Brain microvascular endothelial cell (primary cell): ENCODE data around the gene GALNT14.

Source experiments
- DNase-seq: peaks from one replicate; pipeline ENCODE4 v3.0.0-alpha.2; 2020
- H3K27ac ChIP-seq: fragments of 250-450 bp; sonication (Bioruptor Pico); 2 replicates; pipeline ENCODE4 v1.5.1; 2020; ENCODE audit warnings: mild to moderate bottlenecking, moderate library complexity
- H3K27me3 ChIP-seq: fragments of 250-450 bp; sonication (Bioruptor Pico); replicated peaks from 2 replicates; pipeline ENCODE4 v1.5.1; 2020; ENCODE audit warnings: mild to moderate bottlenecking
- H3K36me3 ChIP-seq: fragments of 250-450 bp; sonication (Bioruptor Pico); replicated peaks from 2 replicates; pipeline ENCODE4 v1.5.1; 2020; ENCODE audit warnings: mild to moderate bottlenecking
- H3K4me3 ChIP-seq: 2 replicates; pipeline ENCODE4 v1.5.1; 2011; ENCODE audit warnings: low read depth, mild to moderate bottlenecking, control low read depth, low read length, moderate library complexity
- CTCF ChIP-seq: IDR thresholded peaks from 2 replicates; pipeline ENCODE4 v1.5.1; 2011; ENCODE audit warnings: low read depth, mild to moderate bottlenecking, moderate library complexity, low read length, control low read depth, inconsistent platforms; ENCODE audit errors: missing control alignments
- in situ Hi-C: cut with HindIII; loops from 2 replicates; pipeline ENCODE4 v1.10.0; 2017; ENCODE audit warnings: low sequenced_read_pairs, low pct_ligation_motif_present

Gene GALNT14

GRCh38 chr2:30958193-30958917 is 179.9 kb downstream of the GALNT14 start:
- H3K36me3 ChIP-seq: no peaks in the 10 kb centered on the region
- H3K27ac ChIP-seq: no peak overlapping the region
- no peak for TF ChIP-seq CTCF
- in situ Hi-C loops: no loop called here
- no peak overlapping the region for H3K4me3 ChIP-seq
- no peaks in the 10 kb centered on the region for H3K27me3 ChIP-seq
- no peak for DNase-seq

GRCh38 chr2:30957591-30957990 is 180.6 kb downstream of the GALNT14 start:
- Histone ChIP-seq H3K27ac (no peak overlapping the region), H3K36me3 (no peaks in the 10 kb centered on the region), H3K27me3 (no peaks in the 10 kb centered on the region), H3K4me3 (no peak overlapping the region)
- TF ChIP-seq CTCF: no peak
- in situ Hi-C loops: no loop called here
- DNase-seq: no peak

- TF ChIP-seq CTCF: no peak
- Histone ChIP-seq H3K4me3 (no peak overlapping the region), H3K27ac (no peak overlapping the region), H3K27me3 (no peaks in the 10 kb centered on the region), H3K36me3 (no peaks in the 10 kb centered on the region)
- DNase-seq: no peak
- in situ Hi-C loops: no loop called here
Observed at GRCh38 chr2:30956995-30957394, 181.2 kb downstream of the GALNT14 start.

- in situ Hi-C loops: no loop called here
- Histone ChIP-seq H3K4me3 (no peak overlapping the region), H3K27me3 (no peaks in the 10 kb centered on the region), H3K27ac (no peak overlapping the region), H3K36me3 (no peaks in the 10 kb centered on the region)
- TF ChIP-seq CTCF: no peak
- DNase-seq: no peak
Observed at GRCh38 chr2:30955516-30956132, 182.6 kb downstream of the GALNT14 start.

GRCh38 chr2:30950339-30950738 is 187.9 kb downstream of the GALNT14 start:
- Histone ChIP-seq H3K27me3 (no peaks in the 10 kb centered on the region), H3K4me3 (no peak overlapping the region), H3K27ac (no peak overlapping the region), H3K36me3 (no peaks in the 10 kb centered on the region)
- no peak for TF ChIP-seq CTCF
- DNase-seq: no peak
- in situ Hi-C loops: no loop called here
